GM20000 (cell line): ENCODE results near the gene SLC25A24.

Source experiments
- DNase-seq: peaks from one replicate; pipeline ENCODE4 v3.0.0; 2012; ENCODE audit warnings: low spot score
- CTCF ChIP-seq: IDR thresholded peaks from 2 replicates; pipeline ENCODE4 v1.5.1; 2012; ENCODE audit warnings: mild to moderate bottlenecking, control low read depth; ENCODE audit errors: extremely low read depth, missing control alignments

SLC25A24 gene

GRCh38 chr1:108119500-108119899, 80.6 kb downstream of the SLC25A24 start:
- DNase-seq, result no peak
- TF ChIP-seq CTCF, result no peak

GRCh38 chr1:108117945-108118902, 81.9 kb downstream of the SLC25A24 start:
- DNase-seq, result no peak
- no peak for TF ChIP-seq CTCF

- no peak for TF ChIP-seq CTCF
- no peak for DNase-seq
Measured at GRCh38 chr1:108117237-108117636, 82.9 kb downstream of the SLC25A24 start.

- TF ChIP-seq CTCF, result no peak
- no peak for DNase-seq
Measured at GRCh38 chr1:108114033-108114599, 86.0 kb downstream of the SLC25A24 start.

GRCh38 chr1:108113496-108113895, 86.6 kb downstream of the SLC25A24 start:
- TF ChIP-seq CTCF, result no peak
- DNase-seq, result no peak

GRCh38 chr1:108109295-108109973, 90.7 kb downstream of the SLC25A24 start:
- no peak for TF ChIP-seq CTCF
- no peak for DNase-seq

- no peak for DNase-seq
- no peak for TF ChIP-seq CTCF
Measured at GRCh38 chr1:108108119-108108518, 92.0 kb downstream of the SLC25A24 start.
